PC-9 (cell line): ENCODE measurements around the gene ALAD.
"Not testable (repeated sequence)": the region's sequence is repeated elsewhere in the genome, so short reads cannot be mapped to it uniquely, and the experiment has no call there.

Experiments
- CTCF ChIP-seq: fragments of 200-600 bp; sonication (generic); conservative IDR thresholded peaks from 2 replicates; pipeline ENCODE4 v1.6.1; 2017; ENCODE audit warnings: mixed run types, antibody characterized with exemption, mild to moderate bottlenecking, moderate library complexity
- EZH2 ChIP-seq: fragments of 200-600 bp; sonication (generic); IDR thresholded peaks from 2 replicates; pipeline ENCODE4 v1.8.0; 2017; ENCODE audit warnings: antibody characterized with exemption, low read depth

DNA sequence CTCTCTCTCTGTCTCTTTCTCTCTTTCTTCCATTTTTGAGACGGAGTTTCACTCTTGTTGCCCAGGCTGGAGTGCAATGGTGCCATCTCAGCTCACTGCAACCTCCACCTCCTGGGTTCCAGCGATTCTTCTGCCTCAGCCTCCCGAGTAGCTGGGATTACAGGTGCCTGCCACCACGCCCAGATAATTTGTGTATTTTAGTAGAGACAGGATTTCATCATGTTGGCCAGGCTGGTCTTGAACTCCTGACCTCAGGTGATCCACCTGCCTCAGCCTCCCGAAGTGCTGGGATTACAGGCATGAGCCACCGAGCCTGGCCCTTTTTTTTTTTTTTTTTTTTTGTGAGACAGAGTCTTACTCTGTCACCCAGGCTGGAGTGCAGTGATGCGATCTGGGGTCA lies 19.6 kb downstream of the ALAD start:
- not testable (repeated sequence) for TF ChIP-seq CTCF, EZH2
